Activated CD8-positive, alpha-beta T cell treated with anti-CD3 and anti-CD28 coated beads for 36 hours (primary cell): ENCODE measurements around the gene KREMEN1. TPM values are rescaled to one million over a fixed set of nuclear protein-coding genes. Genes with fewer than 3 reads are reported as not detected.

Experiments
- ATAC-seq: fragments of 200-7000 bp; cut with Tn5 transposase; one replicate; pipeline ENCODE4 v1.10.0; 2021; ENCODE audit warnings: mild to moderate bottlenecking, moderate library complexity
- CTCF ChIA-PET: fragments of 350-600 bp; sonication (Branson Sonifier 250); formaldehyde crosslinking; loops from one replicate; lab custom pipeline; 2021; ENCODE audit warnings: antibody characterized with exemption; lab: Charles Lee
- POLR2A ChIA-PET: fragments of 350-600 bp; sonication (Branson Sonifier 250); formaldehyde crosslinking; loops from one replicate; lab custom pipeline; 2021; ENCODE audit warnings: antibody characterized with exemption; lab: Charles Lee
- DNase-seq: peaks from one replicate; pipeline ENCODE4 v3.0.0-alpha.2; 2020
- H3K27ac Mint-ChIP-seq: one replicate; pipeline ENCODE4 v1.8.0; 2021; ENCODE audit warnings: mild to moderate bottlenecking, mixed read lengths
- H3K27me3 Mint-ChIP-seq: one replicate; pipeline ENCODE4 v1.8.0; 2021; ENCODE audit warnings: mixed read lengths
- H3K36me3 Mint-ChIP-seq: one replicate; pipeline ENCODE4 v1.8.0; 2021; ENCODE audit warnings: low read depth, mixed read lengths
- H3K4me1 Mint-ChIP-seq: one replicate; pipeline ENCODE4 v1.8.0; 2021; ENCODE audit warnings: low read depth, mixed read lengths
- H3K4me3 Mint-ChIP-seq: one replicate; pipeline ENCODE4 v1.8.0; 2021; ENCODE audit warnings: mild to moderate bottlenecking, moderate library complexity, mixed read lengths
- H3K9me3 Mint-ChIP-seq: one replicate; pipeline ENCODE4 v1.8.0; 2021; ENCODE audit warnings: mixed read lengths
- intact Hi-C: fragments of 100-400 bp; cut with micrococcal nuclease; formaldehyde crosslinking; loops from one replicate; pipeline ENCODE4 v1.10.0; 2022
- total RNA-seq, 2 experiments: library from RNA; stranded (reverse); gene quantifications; one replicate each; pipeline ENCODE4 v1.2.3, GENCODE V29; 2021
- TF ChIP-seq, protein P1 (sequence below): fragments of 200-600 bp; IDR thresholded peaks from one replicate; pipeline ENCODE4 v1.8.0; 2022; ENCODE audit warnings: antibody characterized with exemption, mild to moderate bottlenecking

The KREMEN1 gene
- total RNA-seq, 2 experiments from 2014 or later, result 0.11 to 0.43 TPM

DNA sequence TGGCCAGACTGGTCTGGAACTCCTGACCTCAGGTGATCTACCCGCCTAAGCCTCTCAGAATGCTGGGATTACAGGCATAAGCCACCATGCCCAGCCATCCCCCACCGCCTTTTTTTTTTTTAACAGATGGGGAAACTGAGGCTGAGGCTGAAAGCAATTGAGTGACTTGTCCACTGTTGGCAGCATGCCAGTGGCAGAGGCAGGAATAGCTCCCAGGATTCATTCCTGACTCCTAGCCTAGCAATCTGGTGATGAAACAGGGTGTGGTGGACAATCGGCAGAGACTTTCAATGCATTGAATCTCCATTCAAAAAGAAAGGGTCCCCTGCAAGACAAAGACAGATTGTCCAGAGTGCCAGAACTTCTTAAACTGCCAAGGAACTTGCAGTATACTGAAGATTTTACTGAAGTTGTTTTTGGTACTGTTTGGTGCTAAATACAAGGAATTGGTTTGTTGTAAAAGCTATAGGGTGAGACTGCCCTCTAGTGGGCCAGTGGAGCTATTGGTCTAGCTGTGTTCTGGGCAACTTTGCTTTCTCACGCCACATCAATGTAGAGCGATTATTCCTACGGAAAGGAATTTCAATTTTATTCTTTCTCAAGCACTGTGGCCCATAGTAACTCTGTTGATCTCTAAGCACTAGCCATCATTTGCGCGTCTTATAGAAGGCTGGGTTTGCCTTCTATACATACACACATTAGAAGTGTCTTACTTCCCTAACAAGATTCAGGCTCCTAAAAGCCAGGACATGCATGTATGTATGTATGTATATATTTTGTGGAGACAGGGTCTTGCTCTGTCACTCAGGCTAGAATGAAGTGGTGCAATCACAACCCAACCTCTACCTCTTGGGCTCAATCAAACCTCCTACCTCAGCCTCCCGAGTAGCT is 32.2 kb upstream of the KREMEN1 start:
- H3K27ac Mint-ChIP-seq, result no peak overlapping the region
- peak; percentile 77 for DNase-seq
- CTCF ChIA-PET, result interaction anchor here (0.7 to 8.1 kb wide), 55 partner anchors 9 to 440 kb away, joined by 3 to 109 read pairs (median 4); no protein-coding TSS in a partner anchor
- intact Hi-C loops, result loop anchor here (1.0 kb wide), 1 partner anchor 185 kb away; no protein-coding TSS in a partner anchor
- H3K9me3 Mint-ChIP-seq, result no peaks in the 10 kb centered on the region
- POLR2A ChIA-PET, result interaction anchor here (1.0 kb wide), 1 partner anchor 163 kb away, joined by 3 read pairs; no protein-coding TSS in a partner anchor
- TF ChIP-seq, protein P1, sequence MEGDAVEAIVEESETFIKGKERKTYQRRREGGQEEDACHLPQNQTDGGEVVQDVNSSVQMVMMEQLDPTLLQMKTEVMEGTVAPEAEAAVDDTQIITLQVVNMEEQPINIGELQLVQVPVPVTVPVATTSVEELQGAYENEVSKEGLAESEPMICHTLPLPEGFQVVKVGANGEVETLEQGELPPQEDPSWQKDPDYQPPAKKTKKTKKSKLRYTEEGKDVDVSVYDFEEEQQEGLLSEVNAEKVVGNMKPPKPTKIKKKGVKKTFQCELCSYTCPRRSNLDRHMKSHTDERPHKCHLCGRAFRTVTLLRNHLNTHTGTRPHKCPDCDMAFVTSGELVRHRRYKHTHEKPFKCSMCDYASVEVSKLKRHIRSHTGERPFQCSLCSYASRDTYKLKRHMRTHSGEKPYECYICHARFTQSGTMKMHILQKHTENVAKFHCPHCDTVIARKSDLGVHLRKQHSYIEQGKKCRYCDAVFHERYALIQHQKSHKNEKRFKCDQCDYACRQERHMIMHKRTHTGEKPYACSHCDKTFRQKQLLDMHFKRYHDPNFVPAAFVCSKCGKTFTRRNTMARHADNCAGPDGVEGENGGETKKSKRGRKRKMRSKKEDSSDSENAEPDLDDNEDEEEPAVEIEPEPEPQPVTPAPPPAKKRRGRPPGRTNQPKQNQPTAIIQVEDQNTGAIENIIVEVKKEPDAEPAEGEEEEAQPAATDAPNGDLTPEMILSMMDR, result peak; percentile 96
- no peaks in the 10 kb centered on the region for H3K36me3 Mint-ChIP-seq
- no peak overlapping the region for H3K4me3 Mint-ChIP-seq
- no peaks in the 10 kb centered on the region for H3K4me1 Mint-ChIP-seq
- ATAC-seq, result peak; percentile 75
- H3K27me3 Mint-ChIP-seq, result peaks cover 2% of the 10 kb centered on the region

DNA sequence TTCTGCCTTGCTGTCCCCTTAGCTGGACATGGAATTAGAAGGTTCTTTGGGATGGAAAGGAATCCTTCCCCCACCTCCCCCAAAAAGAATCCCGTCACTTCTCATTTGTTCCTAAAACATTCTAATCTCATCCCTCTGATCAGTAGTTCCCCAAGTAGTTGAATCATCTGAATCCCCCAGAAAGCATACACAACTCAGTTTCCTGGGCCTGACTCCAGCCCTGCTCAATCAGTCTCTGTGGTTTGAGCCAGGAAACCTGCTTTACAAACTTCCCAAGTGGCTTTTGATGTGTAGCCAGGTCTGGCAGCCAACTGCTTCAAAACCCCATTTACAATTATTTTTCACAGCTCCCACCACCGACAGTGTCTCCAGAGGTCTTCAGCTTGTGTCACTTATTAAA is 31.4 kb upstream of the KREMEN1 start:
- no peak for DNase-seq
- intact Hi-C loops, result no loop called here
- Mint-ChIP-seq H3K27me3 (peaks cover 2% of the 10 kb centered on the region), H3K4me1 (no peaks in the 10 kb centered on the region), H3K9me3 (no peaks in the 10 kb centered on the region), H3K27ac (no peak overlapping the region), H3K4me3 (no peak overlapping the region), H3K36me3 (peaks cover under 1% of the 10 kb centered on the region)
- TF ChIP-seq, protein P1, result no peak
- CTCF ChIA-PET, result interaction anchor here (0.9 to 8.1 kb wide), 35 partner anchors 8 to 441 kb away, joined by 3 to 109 read pairs (median 5); no protein-coding TSS in a partner anchor
- POLR2A ChIA-PET, result no interaction called here
- no peak for ATAC-seq

DNA sequence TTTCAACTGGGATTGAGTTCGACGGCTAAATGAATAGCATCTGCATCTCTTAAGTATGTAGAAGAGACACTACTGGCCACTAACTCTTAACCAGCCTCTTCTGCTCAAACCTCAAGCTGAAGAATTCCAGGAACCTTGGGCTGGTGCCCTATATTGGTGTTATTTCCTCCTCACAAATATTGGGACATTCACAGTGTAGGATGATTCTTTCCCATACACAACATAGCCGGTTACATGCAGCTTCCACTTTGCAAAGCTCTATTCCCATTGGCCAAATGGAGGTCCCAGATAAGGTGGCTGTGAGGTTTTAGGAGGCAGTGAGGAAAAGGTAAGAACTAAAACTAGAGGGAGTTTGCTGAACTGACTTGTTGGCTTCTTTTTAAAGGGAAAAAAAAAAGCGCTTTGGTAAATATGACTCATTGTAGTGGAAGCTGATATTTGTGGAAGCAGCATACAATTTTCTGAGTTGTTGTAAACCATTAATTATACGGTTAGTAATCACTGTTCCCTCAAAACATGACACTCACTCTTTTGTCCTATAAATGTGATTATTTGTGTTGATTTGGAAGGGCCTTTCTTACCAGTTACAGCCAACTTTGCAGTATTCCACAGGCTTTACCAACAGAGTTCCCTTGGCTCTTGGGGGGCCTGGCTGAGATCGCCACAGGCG is 28.8 kb upstream of the KREMEN1 start:
- H3K4me3 Mint-ChIP-seq, result no peak overlapping the region
- TF ChIP-seq, protein P1, result no peak
- no peaks in the 10 kb centered on the region for H3K4me1 Mint-ChIP-seq
- peaks cover 4% of the 10 kb centered on the region for H3K36me3 Mint-ChIP-seq
- peaks cover 2% of the 10 kb centered on the region for H3K27me3 Mint-ChIP-seq
- intact Hi-C loops, result no loop called here
- no peaks in the 10 kb centered on the region for H3K9me3 Mint-ChIP-seq
- ChIA-PET CTCF (interaction anchor here (0.6 to 8.1 kb wide), 3 partner anchors 110 to 202 kb away, joined by 3 to 109 read pairs (median 4); no protein-coding TSS in a partner anchor), POLR2A (no interaction called here)
- ATAC-seq (no peak), DNase-seq (no peak)
- no peak overlapping the region for H3K27ac Mint-ChIP-seq

DNA sequence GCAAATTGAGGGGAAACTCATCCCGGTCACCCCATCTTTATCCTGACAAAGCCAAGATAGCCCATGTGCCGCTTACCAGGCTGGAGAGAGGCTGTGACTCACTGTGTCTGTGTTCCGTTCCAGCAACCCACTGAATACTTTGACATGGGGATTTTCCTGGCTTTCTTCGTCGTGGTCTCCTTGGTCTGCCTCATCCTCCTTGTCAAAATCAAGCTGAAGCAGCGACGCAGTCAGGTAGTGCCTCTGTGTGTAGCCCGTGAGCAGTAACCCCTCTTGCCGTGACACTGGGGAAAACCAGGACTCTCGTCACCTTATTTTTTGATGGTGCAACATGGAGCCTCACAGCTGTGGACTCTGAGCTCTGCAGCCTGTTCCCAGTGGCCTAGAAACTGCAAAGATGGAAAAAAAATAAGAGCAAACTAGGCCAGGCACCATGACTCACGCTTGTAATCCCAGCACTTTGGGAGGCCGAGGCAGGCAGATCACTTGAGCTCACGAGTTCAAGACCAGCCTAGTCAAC is 28.1 kb upstream of the KREMEN1 start:
- no peaks in the 10 kb centered on the region for H3K4me1 Mint-ChIP-seq
- H3K36me3 Mint-ChIP-seq, result peaks cover 7% of the 10 kb centered on the region
- intact Hi-C loops, result no loop called here
- ChIA-PET CTCF (interaction anchor here (8.1 kb wide), 1 partner anchor 188 kb away, joined by 109 read pairs; no protein-coding TSS in a partner anchor), POLR2A (no interaction called here)
- H3K27ac Mint-ChIP-seq, result no peak overlapping the region
- H3K9me3 Mint-ChIP-seq, result no peaks in the 10 kb centered on the region
- no peak for ATAC-seq
- H3K27me3 Mint-ChIP-seq, result peaks cover 2% of the 10 kb centered on the region
- TF ChIP-seq, protein P1, result no peak
- no peak for DNase-seq
- H3K4me3 Mint-ChIP-seq, result no peak overlapping the region
